Measurements from ENCODE around the gene CDKN1C.

Gene CDKN1C

GRCh38 chr11:2868506-2869133, 17.0 kb downstream of the CDKN1C start:
- no peak for DNase-seq
- TF ChIP-seq CTCF (IDR thresholded peaks at IDR 0.05; ENCODE audit: low read length) (no peak), EZH2 (optimal IDR thresholded peaks at IDR 0.05; ENCODE audit: low read depth, low read length) (no peak), EZH2phosphoT487 (IDR thresholded peaks at IDR 0.05; ENCODE audit: low read length) (no peak)
- H3K4me2 ChIP-seq (ENCODE audit: low read depth, low read length) = no peak overlapping the region
- no peaks in the 10 kb centered on the region for H3K79me2 ChIP-seq (ENCODE audit: low read length)
- no peak overlapping the region for H3K9ac ChIP-seq (ENCODE audit: low read length)
- H3K36me3 ChIP-seq (replicated peaks; ENCODE audit: insufficient read depth, low read length) = no peaks in the 10 kb centered on the region
- H3K27me3 ChIP-seq (replicated peaks; ENCODE audit: insufficient read depth, low read length) = peaks cover 17% of the 10 kb centered on the region
- no peaks in the 10 kb centered on the region for H4K20me1 ChIP-seq (ENCODE audit: insufficient read depth, low read length)
- no peak overlapping the region for H2AFZ ChIP-seq (ENCODE audit: low read length)
- no peaks in the 10 kb centered on the region for H3K9me3 ChIP-seq (replicated peaks; ENCODE audit: insufficient read depth, low read length)
- H3K4me3 ChIP-seq (ENCODE audit: low read length) = no peak overlapping the region
- no peaks in the 10 kb centered on the region for H3K9me2 ChIP-seq (replicated peaks; ENCODE audit: insufficient read depth, low read length)
- H3F3A ChIP-seq (ENCODE audit: insufficient read depth, low read length) = no peaks in the 10 kb centered on the region
- no peak overlapping the region for H3K27ac ChIP-seq (ENCODE audit: low read length)
- no peaks in the 10 kb centered on the region for H3K4me1 ChIP-seq (ENCODE audit: low read length)

GRCh38 chr11:2867722-2868505, 17.7 kb downstream of the CDKN1C start:
- Histone ChIP-seq H3K4me3 (ENCODE audit: low read length) (no peak overlapping the region), H3K4me1 (ENCODE audit: low read length) (no peaks in the 10 kb centered on the region), H3K79me2 (ENCODE audit: low read length) (no peaks in the 10 kb centered on the region), H2AFZ (ENCODE audit: low read length) (no peak overlapping the region), H3K9me2 (replicated peaks; ENCODE audit: insufficient read depth, low read length) (no peaks in the 10 kb centered on the region), H3K27me3 (replicated peaks; ENCODE audit: insufficient read depth, low read length) (peaks cover 24% of the 10 kb centered on the region), H3K27ac (ENCODE audit: low read length) (no peak overlapping the region), H3K9ac (ENCODE audit: low read length) (no peak overlapping the region), H4K20me1 (ENCODE audit: insufficient read depth, low read length) (no peaks in the 10 kb centered on the region), H3K36me3 (replicated peaks; ENCODE audit: insufficient read depth, low read length) (no peaks in the 10 kb centered on the region), H3F3A (ENCODE audit: insufficient read depth, low read length) (no peaks in the 10 kb centered on the region), H3K9me3 (replicated peaks; ENCODE audit: insufficient read depth, low read length) (no peaks in the 10 kb centered on the region), H3K4me2 (ENCODE audit: low read depth, low read length) (no peak overlapping the region)
- TF ChIP-seq CTCF (IDR thresholded peaks at IDR 0.05; ENCODE audit: low read length) (no peak), EZH2 (optimal IDR thresholded peaks at IDR 0.05; ENCODE audit: low read depth, low read length) (no peak), EZH2phosphoT487 (IDR thresholded peaks at IDR 0.05; ENCODE audit: low read length) (no peak)
- no peak for DNase-seq

GRCh38 chr11:2867142-2867541, 18.4 kb downstream of the CDKN1C start:
- DNase-seq = no peak
- Histone ChIP-seq H4K20me1 (ENCODE audit: insufficient read depth, low read length) (no peaks in the 10 kb centered on the region), H3K4me3 (ENCODE audit: low read length) (no peak overlapping the region), H3F3A (ENCODE audit: insufficient read depth, low read length) (no peaks in the 10 kb centered on the region), H3K9me3 (replicated peaks; ENCODE audit: insufficient read depth, low read length) (no peaks in the 10 kb centered on the region), H3K9ac (ENCODE audit: low read length) (no peak overlapping the region), H3K9me2 (replicated peaks; ENCODE audit: insufficient read depth, low read length) (no peaks in the 10 kb centered on the region), H2AFZ (ENCODE audit: low read length) (no peak overlapping the region), H3K79me2 (ENCODE audit: low read length) (no peaks in the 10 kb centered on the region), H3K36me3 (replicated peaks; ENCODE audit: insufficient read depth, low read length) (no peaks in the 10 kb centered on the region), H3K27me3 (replicated peaks; ENCODE audit: insufficient read depth, low read length) (peaks cover 24% of the 10 kb centered on the region), H3K27ac (ENCODE audit: low read length) (no peak overlapping the region), H3K4me2 (ENCODE audit: low read depth, low read length) (no peak overlapping the region), H3K4me1 (ENCODE audit: low read length) (no peaks in the 10 kb centered on the region)
- no peak for TF ChIP-seq CTCF (IDR thresholded peaks at IDR 0.05; ENCODE audit: low read length)
- no peak for TF ChIP-seq EZH2 (optimal IDR thresholded peaks at IDR 0.05; ENCODE audit: low read depth, low read length)
- no peak for TF ChIP-seq EZH2phosphoT487 (IDR thresholded peaks at IDR 0.05; ENCODE audit: low read length)

Measured in MM.1S (cell line).